ENCODE results near the gene CENPW.

- TF ChIP-seq CTCF (IDR thresholded peaks at IDR 0.05; ENCODE audit: insufficient read depth, low read length, poor library complexity, severe bottlenecking) (no peak), EZH2phosphoT487 (conservative IDR thresholded peaks at IDR 0.05; ENCODE audit: low read length) (no peak)
Observed at GRCh38 chr6:126385536-126385935, 45.6 kb downstream of the CENPW start.

All from SU-DHL-6 (cell line).